Measurements from ENCODE around the gene DPM2.

DNA sequence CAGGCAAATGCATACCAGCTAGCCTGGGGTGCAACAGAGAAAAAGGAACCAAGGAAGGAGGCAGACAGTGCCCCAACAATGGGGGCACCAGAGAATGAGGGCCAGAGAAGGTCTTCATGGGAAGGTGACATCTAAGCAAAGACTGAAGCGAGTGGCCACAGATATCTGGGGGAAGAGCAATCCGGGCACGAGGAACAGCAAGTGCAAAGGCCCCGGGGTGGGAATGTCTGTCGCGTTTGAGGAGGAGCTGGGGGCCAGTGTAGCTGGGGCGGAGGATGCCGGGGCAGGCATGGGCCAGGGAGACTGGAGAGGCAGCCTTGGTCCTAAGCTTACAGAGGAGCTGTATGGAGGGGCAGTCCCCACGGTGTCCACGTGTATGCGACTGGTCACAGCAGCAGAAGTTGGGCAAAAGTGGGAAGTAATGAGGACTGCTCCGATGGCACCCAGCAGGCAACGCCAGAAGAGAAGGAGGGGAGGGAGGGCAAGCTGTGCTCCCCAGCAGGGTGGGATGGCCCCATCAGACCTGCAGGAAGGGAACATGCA is 24.0 kb upstream of the DPM2 start:
- TF ChIP-seq, protein P1, sequence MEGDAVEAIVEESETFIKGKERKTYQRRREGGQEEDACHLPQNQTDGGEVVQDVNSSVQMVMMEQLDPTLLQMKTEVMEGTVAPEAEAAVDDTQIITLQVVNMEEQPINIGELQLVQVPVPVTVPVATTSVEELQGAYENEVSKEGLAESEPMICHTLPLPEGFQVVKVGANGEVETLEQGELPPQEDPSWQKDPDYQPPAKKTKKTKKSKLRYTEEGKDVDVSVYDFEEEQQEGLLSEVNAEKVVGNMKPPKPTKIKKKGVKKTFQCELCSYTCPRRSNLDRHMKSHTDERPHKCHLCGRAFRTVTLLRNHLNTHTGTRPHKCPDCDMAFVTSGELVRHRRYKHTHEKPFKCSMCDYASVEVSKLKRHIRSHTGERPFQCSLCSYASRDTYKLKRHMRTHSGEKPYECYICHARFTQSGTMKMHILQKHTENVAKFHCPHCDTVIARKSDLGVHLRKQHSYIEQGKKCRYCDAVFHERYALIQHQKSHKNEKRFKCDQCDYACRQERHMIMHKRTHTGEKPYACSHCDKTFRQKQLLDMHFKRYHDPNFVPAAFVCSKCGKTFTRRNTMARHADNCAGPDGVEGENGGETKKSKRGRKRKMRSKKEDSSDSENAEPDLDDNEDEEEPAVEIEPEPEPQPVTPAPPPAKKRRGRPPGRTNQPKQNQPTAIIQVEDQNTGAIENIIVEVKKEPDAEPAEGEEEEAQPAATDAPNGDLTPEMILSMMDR (IDR thresholded peaks at IDR 0.05), result no peak
- TF ChIP-seq POLR2A (IDR thresholded peaks at IDR 0.05), result no peak

Data from uterus (tissue), 2 donors.